ENCODE data around the gene UNC119. TPM values are rescaled to one million over a fixed set of nuclear protein-coding genes. Genes with fewer than 3 reads are reported as not detected.
"Not testable (repeated sequence)": the region's sequence is repeated elsewhere in the genome, so short reads cannot be mapped to it uniquely, and the experiment has no call there.

UNC119 gene
- total RNA-seq, 2 donors from 2014 or later = 39.1 to 67.7 TPM

- Mint-ChIP-seq H3K27me3 (no peaks in the 10 kb centered on the region), H3K27ac (no peak overlapping the region), H3K4me1 (no peaks in the 10 kb centered on the region), H3K36me3 (ENCODE audit: low read depth) (no peaks in the 10 kb centered on the region), H3K4me3 (no peak overlapping the region), H3K9me3 (no peaks in the 10 kb centered on the region)
- no peak for ATAC-seq (replicated peaks)
Observed at GRCh38 chr17:28527181-28527681, 25.2 kb downstream of the UNC119 start.

- Mint-ChIP-seq H3K4me1 (no peaks in the 10 kb centered on the region), H3K36me3 (ENCODE audit: low read depth) (no peaks in the 10 kb centered on the region), H3K27ac (no peak overlapping the region), H3K27me3 (no peaks in the 10 kb centered on the region), H3K4me3 (no peak overlapping the region), H3K9me3 (no peaks in the 10 kb centered on the region)
- ATAC-seq (replicated peaks) = no peak
Observed at GRCh38 chr17:28526381-28526780, 26.0 kb downstream of the UNC119 start.

GRCh38 chr17:28524476-28525424, 27.7 kb downstream of the UNC119 start:
- ATAC-seq (replicated peaks) = no peak
- H3K27me3 Mint-ChIP-seq = no peaks in the 10 kb centered on the region
- no peaks in the 10 kb centered on the region for H3K9me3 Mint-ChIP-seq
- no peak overlapping the region for H3K4me3 Mint-ChIP-seq
- H3K27ac Mint-ChIP-seq = no peak overlapping the region
- no peaks in the 10 kb centered on the region for H3K36me3 Mint-ChIP-seq (ENCODE audit: low read depth)
- H3K4me1 Mint-ChIP-seq = no peaks in the 10 kb centered on the region

GRCh38 chr17:28523876-28524275, 28.5 kb downstream of the UNC119 start:
- H3K27me3 Mint-ChIP-seq = no peaks in the 10 kb centered on the region
- H3K36me3 Mint-ChIP-seq (ENCODE audit: low read depth) = no peaks in the 10 kb centered on the region
- H3K27ac Mint-ChIP-seq = no peak overlapping the region
- ATAC-seq (replicated peaks) = no peak
- H3K9me3 Mint-ChIP-seq = no peaks in the 10 kb centered on the region
- H3K4me1 Mint-ChIP-seq = no peaks in the 10 kb centered on the region
- no peak overlapping the region for H3K4me3 Mint-ChIP-seq

GRCh38 chr17:28523186-28523585, 29.2 kb downstream of the UNC119 start:
- Mint-ChIP-seq H3K4me3 (no peak overlapping the region), H3K4me1 (no peaks in the 10 kb centered on the region), H3K9me3 (no peaks in the 10 kb centered on the region), H3K27me3 (no peaks in the 10 kb centered on the region), H3K36me3 (ENCODE audit: low read depth) (no peaks in the 10 kb centered on the region), H3K27ac (no peak overlapping the region)
- no peak for ATAC-seq (replicated peaks)

- H3K4me3 Mint-ChIP-seq; H3K27me3 Mint-ChIP-seq; ATAC-seq (replicated peaks); H3K36me3 Mint-ChIP-seq (ENCODE audit: low read depth); H3K9me3 Mint-ChIP-seq; H3K27ac Mint-ChIP-seq; H3K4me1 Mint-ChIP-seq: not testable (repeated sequence)
Observed at GRCh38 chr17:28522281-28522680, 30.1 kb downstream of the UNC119 start.

- Mint-ChIP-seq H3K27me3 (no peaks in the 10 kb centered on the region), H3K36me3 (ENCODE audit: low read depth) (no peaks in the 10 kb centered on the region), H3K4me3 (no peak overlapping the region), H3K4me1 (no peaks in the 10 kb centered on the region), H3K9me3 (no peaks in the 10 kb centered on the region), H3K27ac (no peak overlapping the region)
- ATAC-seq (replicated peaks) = no peak
Observed at GRCh38 chr17:28521311-28522085, 30.9 kb downstream of the UNC119 start.

GRCh38 chr17:28520687-28521086, 31.7 kb downstream of the UNC119 start:
- H3K27ac Mint-ChIP-seq = no peak overlapping the region
- H3K4me1 Mint-ChIP-seq = no peaks in the 10 kb centered on the region
- no peaks in the 10 kb centered on the region for H3K36me3 Mint-ChIP-seq (ENCODE audit: low read depth)
- H3K27me3 Mint-ChIP-seq = no peaks in the 10 kb centered on the region
- no peak for ATAC-seq (replicated peaks)
- H3K4me3 Mint-ChIP-seq = no peak overlapping the region
- no peaks in the 10 kb centered on the region for H3K9me3 Mint-ChIP-seq

- Mint-ChIP-seq H3K36me3 (ENCODE audit: low read depth) (no peaks in the 10 kb centered on the region), H3K4me3 (no peak overlapping the region), H3K4me1 (no peaks in the 10 kb centered on the region), H3K27ac (no peak overlapping the region), H3K27me3 (no peaks in the 10 kb centered on the region), H3K9me3 (no peaks in the 10 kb centered on the region)
- ATAC-seq (replicated peaks) = no peak
Observed at GRCh38 chr17:28519236-28519635, 33.2 kb downstream of the UNC119 start.

- Mint-ChIP-seq H3K27ac (no peak overlapping the region), H3K36me3 (ENCODE audit: low read depth) (no peaks in the 10 kb centered on the region), H3K9me3 (no peaks in the 10 kb centered on the region), H3K27me3 (peaks cover 4% of the 10 kb centered on the region), H3K4me1 (no peaks in the 10 kb centered on the region), H3K4me3 (no peak overlapping the region)
- ATAC-seq (replicated peaks) = no peak
Observed at GRCh38 chr17:28518578-28518977, 33.8 kb downstream of the UNC119 start.

GRCh38 chr17:28518132-28518531, 34.3 kb downstream of the UNC119 start:
- no peak overlapping the region for H3K4me3 Mint-ChIP-seq
- H3K9me3 Mint-ChIP-seq = no peaks in the 10 kb centered on the region
- peaks cover 8% of the 10 kb centered on the region for H3K27me3 Mint-ChIP-seq

GRCh38 chr17:28515518-28515917, 36.9 kb downstream of the UNC119 start:
- H3K4me1 Mint-ChIP-seq = no peaks in the 10 kb centered on the region
- no peaks in the 10 kb centered on the region for H3K36me3 Mint-ChIP-seq (ENCODE audit: low read depth)
- H3K27me3 Mint-ChIP-seq = peaks cover 10% of the 10 kb centered on the region
- no peak overlapping the region for H3K4me3 Mint-ChIP-seq
- H3K27ac Mint-ChIP-seq = no peak overlapping the region
- H3K9me3 Mint-ChIP-seq = no peaks in the 10 kb centered on the region
- ATAC-seq (replicated peaks) = no peak

More at GRCh38 chr17:28518132-28518531, 34.3 kb downstream of the UNC119 start:
- H3K36me3 Mint-ChIP-seq (ENCODE audit: low read depth) = no peaks in the 10 kb centered on the region
- no peaks in the 10 kb centered on the region for H3K4me1 Mint-ChIP-seq
- ATAC-seq (replicated peaks) = no peak
- no peak overlapping the region for H3K27ac Mint-ChIP-seq

GRCh38 chr17:28514561-28515002, 37.8 kb downstream of the UNC119 start:
- no peak overlapping the region for H3K27ac Mint-ChIP-seq
- no peaks in the 10 kb centered on the region for H3K36me3 Mint-ChIP-seq (ENCODE audit: low read depth)
- no peak for ATAC-seq (replicated peaks)
- H3K9me3 Mint-ChIP-seq = no peaks in the 10 kb centered on the region
- H3K4me1 Mint-ChIP-seq = no peaks in the 10 kb centered on the region
- H3K27me3 Mint-ChIP-seq = peaks cover 20% of the 10 kb centered on the region
- no peak overlapping the region for H3K4me3 Mint-ChIP-seq

GRCh38 chr17:28513476-28513875, 38.9 kb downstream of the UNC119 start:
- H3K4me3 Mint-ChIP-seq = no peak overlapping the region
- H3K27ac Mint-ChIP-seq = peak overlapping the region; percentile 57
- no peaks in the 10 kb centered on the region for H3K4me1 Mint-ChIP-seq
- ATAC-seq (replicated peaks) = no peak
- no peaks in the 10 kb centered on the region for H3K9me3 Mint-ChIP-seq
- no peaks in the 10 kb centered on the region for H3K36me3 Mint-ChIP-seq (ENCODE audit: low read depth)
- H3K27me3 Mint-ChIP-seq = peaks cover 26% of the 10 kb centered on the region

Data from activated T-helper 17 cell treated with anti-CD3 and anti-CD28 coated beads, Interleukin-2, amount 50 U/mL, for 72 hours (primary cell).